Right cardiac atrium (tissue), 5 donors: ENCODE measurements around the gene RSPO3. TPM values are rescaled to one million over a fixed set of nuclear protein-coding genes. Genes with fewer than 3 reads are reported as not detected.

Experiments used
- ATAC-seq, 2 donors: fragments of 200-7000 bp; cut with Tn5 transposase; one replicate each; pipeline versions ENCODE4 v1.8.0 to v1.9.1; 2020; ENCODE audit warnings: moderate library complexity in 2 of 2, mild to moderate bottlenecking in 1 of 2
- DNase-seq, 3 donors: peaks; one replicate each; pipeline ENCODE4 v3.0.0-alpha.2; 2020
- H3K27ac ChIP-seq: one replicate; pipeline ENCODE4 v1.5.1; 2013; ENCODE audit warnings: mild to moderate bottlenecking, low read length, control low read depth, moderate library complexity
- H3K27me3 ChIP-seq: one replicate; pipeline ENCODE4 v1.6.1; 2013; ENCODE audit not compliant: control insufficient read depth, insufficient read depth
- H3K4me1 ChIP-seq: one replicate; pipeline ENCODE4 v1.6.1; 2013; ENCODE audit warnings: low read length; ENCODE audit not compliant: control insufficient read depth, insufficient read depth
- H3K4me3 ChIP-seq: one replicate; pipeline ENCODE4 v1.5.1; 2013; ENCODE audit warnings: low read length, control low read depth
- H3K9me3 ChIP-seq: one replicate; pipeline ENCODE4 v1.6.1; 2013; ENCODE audit warnings: low read length; ENCODE audit not compliant: control insufficient read depth
- WGBS: extraction: QIAGEN DNeasy Blood & Tissue Kit; methylation state at CpG from one replicate; pipeline ENCODE4 v1.1.7; 2013; 5-methylcytosine and 5-hydroxymethylcytosine counted together
- intact Hi-C, 4 donors: fragments of 100-400 bp; cut with DNase I; formaldehyde crosslinking; loops; one replicate each; pipeline versions ENCODE4 v1.11.0 to v1.14.0; 2022 to 2023
- polyA plus RNA-seq: library from polyadenylated mRNA; stranded (reverse); fragments of 200-250 nt; gene quantifications from one replicate; pipeline ENCODE4 v1.2.3, GENCODE V29; 2013
- total RNA-seq, 4 donors: library from RNA; stranded (reverse); fragmentation: NEBNext Ultra II Directional; extraction: Animal tissue kit (Norgen Biotek cat#: 25700); gene quantifications; one replicate each; pipeline ENCODE4 v1.2.1, GENCODE V29; 2021
- donor health status: healthy with polysubstance abuse.
- donor health status: DM: no; HTN: yes; CAD: no.
- donor health status: DM: no; HTN: no; CAD: no.
- donor health status: DM: no; HTN: yes; CAD: no; lungs with severe emphysema.
- donor health status: DM: yes; HTN: yes; CAD: no.

The RSPO3 gene
- total and polyA plus RNA-seq, 5 donors, result 0.34 to 1.3 (median 0.81) TPM

DNA sequence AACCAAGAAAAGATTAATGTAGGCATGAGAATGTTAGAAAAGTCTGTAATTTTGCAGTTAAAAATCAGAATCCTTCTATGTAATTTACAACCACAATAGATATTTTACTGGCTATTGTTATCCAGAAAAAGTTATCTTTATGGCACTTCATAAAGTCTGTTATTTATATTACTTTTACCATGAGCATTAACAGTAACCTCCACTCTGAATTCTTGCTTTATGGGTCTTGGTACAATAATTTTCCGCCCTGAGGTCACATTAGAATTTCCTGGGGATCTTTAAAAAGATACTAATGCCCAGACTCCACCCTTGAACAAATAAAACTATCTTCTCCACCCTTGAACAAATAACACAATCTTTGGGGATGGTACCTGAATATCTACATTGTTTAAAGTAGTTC is 9.6 kb downstream of the RSPO3 start:
- 84% methylated on average over 1 of the region's 1 CpG for WGBS
- H3K27ac ChIP-seq, result no peak overlapping the region
- no peaks in the 10 kb centered on the region for H3K4me1 ChIP-seq
- DNase-seq (no peak), ATAC-seq (no peak)
- H3K27me3 ChIP-seq, result no peaks in the 10 kb centered on the region
- H3K9me3 ChIP-seq, result no peaks in the 10 kb centered on the region
- intact Hi-C loops, result no loop called here
- no peak overlapping the region for H3K4me3 ChIP-seq

DNA sequence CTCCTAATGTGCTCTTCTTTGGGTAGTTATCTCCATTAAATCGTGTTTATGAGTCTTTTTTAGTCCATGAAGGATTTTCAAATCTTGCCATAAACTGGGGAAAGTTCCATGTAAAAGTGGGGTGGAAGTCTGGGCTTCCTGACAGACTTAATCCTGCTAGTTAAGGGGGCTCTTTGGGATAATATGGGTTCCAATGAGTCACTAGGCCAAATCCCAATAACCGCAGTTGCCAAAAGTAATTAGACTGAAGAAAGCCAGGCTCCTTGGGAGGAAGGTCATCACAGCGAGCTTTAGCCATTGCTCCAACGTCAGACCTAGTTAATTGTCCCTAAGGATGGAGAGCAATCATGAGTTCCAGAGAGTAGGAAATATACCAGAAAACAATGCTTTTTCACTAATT is 10.8 kb downstream of the RSPO3 start:
- no peaks in the 10 kb centered on the region for H3K9me3 ChIP-seq
- no peak overlapping the region for H3K4me3 ChIP-seq
- intact Hi-C loops, result no loop called here
- no peaks in the 10 kb centered on the region for H3K27me3 ChIP-seq
- WGBS, result 76% methylated on average over 4 of the region's 4 CpGs
- DNase-seq, result no peak
- H3K4me1 ChIP-seq, result no peaks in the 10 kb centered on the region
- ATAC-seq, result no peak
- no peak overlapping the region for H3K27ac ChIP-seq

GRCh38 chr6:127131275-127131674 is 12.8 kb downstream of the RSPO3 start:
- ATAC-seq (peak in 1 of 2 donors; percentile 41), DNase-seq (no peak)
- no peaks in the 10 kb centered on the region for H3K27me3 ChIP-seq
- H3K4me3 ChIP-seq, result no peak overlapping the region
- 41% methylated on average over 3 of the region's 3 CpGs for WGBS
- no peaks in the 10 kb centered on the region for H3K4me1 ChIP-seq
- no peaks in the 10 kb centered on the region for H3K9me3 ChIP-seq
- intact Hi-C loops, result no loop called here
- H3K27ac ChIP-seq, result no peak overlapping the region

DNA sequence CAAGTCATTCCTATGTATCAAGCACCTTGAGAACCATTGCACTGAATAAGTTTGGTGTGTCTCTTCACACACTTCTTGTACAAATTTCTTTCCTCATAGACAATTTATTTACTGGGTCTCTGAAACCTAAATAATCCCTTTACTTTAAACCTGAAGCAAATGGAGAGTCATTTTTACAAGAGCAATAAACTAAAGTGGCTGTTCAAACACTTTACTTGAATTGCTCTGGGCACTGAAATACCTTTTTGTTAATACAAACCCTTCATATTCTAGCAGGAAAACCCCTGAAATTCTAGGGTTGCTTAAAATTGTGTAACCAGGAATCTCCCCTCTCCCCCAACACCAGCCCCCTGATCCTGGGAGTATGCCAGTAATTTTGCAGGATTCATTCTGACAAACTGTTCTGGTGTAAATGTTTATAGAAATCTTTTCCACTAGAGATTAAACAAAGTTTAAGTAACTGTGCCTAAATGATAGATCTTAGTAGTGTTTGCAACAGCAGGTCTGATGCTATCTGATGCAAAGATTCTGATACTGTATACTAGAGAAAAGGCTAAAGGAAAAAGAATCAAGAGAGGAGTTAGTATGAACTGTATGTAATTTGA is 13.4 kb downstream of the RSPO3 start:
- intact Hi-C loops, result no loop called here
- no peak overlapping the region for H3K27ac ChIP-seq
- ATAC-seq, result no peak

DNA sequence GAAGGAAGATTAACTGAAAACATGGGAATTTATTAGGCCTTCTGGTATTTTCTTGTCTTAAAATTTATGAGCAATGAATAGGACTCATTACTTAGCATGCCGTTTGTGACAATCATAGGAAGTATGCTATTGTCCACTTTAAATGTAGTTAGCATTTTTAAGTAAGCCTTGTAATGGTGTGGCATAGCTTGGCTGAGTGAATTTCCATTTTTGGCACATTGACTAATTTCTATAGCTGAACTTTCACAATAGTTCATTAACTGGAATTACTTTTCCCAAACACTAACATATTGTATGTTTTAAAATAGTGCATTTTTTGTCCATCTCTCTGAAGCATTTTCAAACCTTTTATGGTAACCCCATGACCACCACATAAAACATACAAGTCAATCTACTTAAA is 15.7 kb downstream of the RSPO3 start:
- WGBS, result 48% methylated on average over 1 of the region's 1 CpG
- no peak for DNase-seq
- no peak for ATAC-seq
- Histone ChIP-seq H3K9me3 (no peaks in the 10 kb centered on the region), H3K27me3 (no peaks in the 10 kb centered on the region), H3K4me1 (no peaks in the 10 kb centered on the region), H3K4me3 (no peak overlapping the region), H3K27ac (no peak overlapping the region)
- intact Hi-C loops, result no loop called here

More for the DNA sequence above, 13.4 kb downstream of the RSPO3 start:
- no peak for DNase-seq
- Histone ChIP-seq H3K9me3 (no peaks in the 10 kb centered on the region), H3K27me3 (no peaks in the 10 kb centered on the region), H3K4me3 (no peak overlapping the region), H3K4me1 (no peaks in the 10 kb centered on the region)

GRCh38 chr6:127136786-127137185 is 18.3 kb downstream of the RSPO3 start:
- no peak for ATAC-seq
- Histone ChIP-seq H3K27ac (no peak overlapping the region), H3K4me3 (no peak overlapping the region), H3K4me1 (no peaks in the 10 kb centered on the region), H3K27me3 (no peaks in the 10 kb centered on the region), H3K9me3 (no peaks in the 10 kb centered on the region)
- intact Hi-C loops, result no loop called here
- DNase-seq, result no peak
- 70% methylated on average over 4 of the region's 4 CpGs for WGBS

GRCh38 chr6:127146932-127147331 is 28.5 kb downstream of the RSPO3 start:
- Histone ChIP-seq H3K27ac (no peak overlapping the region), H3K9me3 (no peaks in the 10 kb centered on the region), H3K4me3 (no peak overlapping the region), H3K27me3 (no peaks in the 10 kb centered on the region), H3K4me1 (no peaks in the 10 kb centered on the region)
- DNase-seq (no peak), ATAC-seq (no peak)
- intact Hi-C loops, result no loop called here
- WGBS, result 18% methylated on average over 5 of the region's 5 CpGs

GRCh38 chr6:127147534-127147933 is 29.1 kb downstream of the RSPO3 start:
- DNase-seq (no peak), ATAC-seq (no peak)
- Histone ChIP-seq H3K27ac (no peak overlapping the region), H3K4me3 (no peak overlapping the region), H3K9me3 (no peaks in the 10 kb centered on the region), H3K27me3 (no peaks in the 10 kb centered on the region), H3K4me1 (no peaks in the 10 kb centered on the region)
- intact Hi-C loops, result no loop called here
- 85% methylated on average over 2 of the region's 2 CpGs for WGBS

DNA sequence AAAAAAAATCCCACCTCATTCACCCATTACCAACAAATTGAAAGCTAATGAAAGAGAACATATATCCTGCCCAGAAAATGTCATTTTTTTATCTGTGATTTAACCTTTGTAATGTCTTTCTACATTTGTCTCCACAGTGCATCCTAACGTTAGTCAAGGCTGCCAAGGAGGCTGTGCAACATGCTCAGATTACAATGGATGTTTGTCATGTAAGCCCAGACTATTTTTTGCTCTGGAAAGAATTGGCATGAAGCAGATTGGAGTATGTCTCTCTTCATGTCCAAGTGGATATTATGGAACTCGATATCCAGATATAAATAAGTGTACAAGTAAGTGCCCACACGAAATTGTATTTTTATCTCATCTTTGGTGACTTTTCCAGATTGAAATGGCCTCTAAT is 30.0 kb downstream of the RSPO3 start:
- ATAC-seq, result peak in 1 of 2 donors; percentile 56
- 15% methylated on average over 3 of the region's 3 CpGs for WGBS
- H3K4me3 ChIP-seq, result no peak overlapping the region
- no peaks in the 10 kb centered on the region for H3K9me3 ChIP-seq
- H3K4me1 ChIP-seq, result no peaks in the 10 kb centered on the region
- H3K27me3 ChIP-seq, result no peaks in the 10 kb centered on the region
- no peak overlapping the region for H3K27ac ChIP-seq
- intact Hi-C loops, result no loop called here
- no peak for DNase-seq

DNA sequence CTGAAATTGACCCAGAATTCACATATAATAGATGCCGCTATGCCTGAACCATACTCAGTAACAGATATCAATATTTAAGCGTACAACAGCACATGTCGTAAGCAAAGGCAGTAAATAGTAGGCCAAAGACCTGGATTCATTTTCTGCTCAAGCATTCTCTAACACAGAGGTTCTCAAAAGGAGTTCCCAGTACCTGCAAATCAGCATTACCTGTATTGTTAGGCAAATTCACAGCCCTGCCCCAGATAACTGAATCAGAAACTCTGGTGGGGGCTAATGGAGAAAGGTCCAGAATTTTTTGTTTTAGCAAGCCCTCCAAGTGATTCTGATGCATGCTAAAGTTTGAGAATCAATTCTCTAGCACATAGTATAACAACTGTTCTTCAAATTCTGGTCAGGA is 36.0 kb downstream of the RSPO3 start:
- ATAC-seq (no peak), DNase-seq (no peak)
- Histone ChIP-seq H3K27me3 (no peaks in the 10 kb centered on the region), H3K4me1 (no peaks in the 10 kb centered on the region), H3K4me3 (no peak overlapping the region), H3K9me3 (no peaks in the 10 kb centered on the region), H3K27ac (no peak overlapping the region)
- intact Hi-C loops, result no loop called here
- WGBS, result 95% methylated on average over 3 of the region's 3 CpGs

- H3K27ac ChIP-seq, result no peak overlapping the region
- 88% methylated on average over 1 of the region's 1 CpG for WGBS
- ATAC-seq (no peak), DNase-seq (no peak)
- no peaks in the 10 kb centered on the region for H3K27me3 ChIP-seq
- intact Hi-C loops, result no loop called here
- no peaks in the 10 kb centered on the region for H3K4me1 ChIP-seq
- no peak overlapping the region for H3K4me3 ChIP-seq
- no peaks in the 10 kb centered on the region for H3K9me3 ChIP-seq
Observed at GRCh38 chr6:127160484-127160883, 42.0 kb downstream of the RSPO3 start.

DNA sequence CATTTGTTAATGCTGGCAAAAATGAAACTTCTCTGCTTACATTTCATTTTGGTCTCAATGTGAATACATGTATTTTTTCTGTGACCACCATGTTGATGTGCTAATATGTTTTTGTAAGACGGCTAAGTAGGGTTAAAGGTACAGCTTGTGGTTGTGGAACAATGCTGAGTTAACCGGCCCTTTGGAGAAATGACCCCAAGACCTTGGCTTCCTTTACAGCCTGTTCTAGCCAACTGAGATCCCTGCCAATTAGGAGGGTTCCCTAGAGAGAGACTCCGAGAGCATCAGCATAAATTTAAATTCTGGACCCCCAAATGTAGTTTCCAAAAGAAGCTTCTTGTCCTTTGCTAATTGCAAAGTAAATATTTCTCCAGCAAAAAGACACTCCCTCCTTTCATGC is 44.4 kb downstream of the RSPO3 start:
- ATAC-seq (peak in 1 of 2 donors; percentile 68), DNase-seq (no peak)
- Histone ChIP-seq H3K27me3 (no peaks in the 10 kb centered on the region), H3K4me3 (no peak overlapping the region), H3K9me3 (no peaks in the 10 kb centered on the region), H3K27ac (no peak overlapping the region), H3K4me1 (no peaks in the 10 kb centered on the region)
- intact Hi-C loops, result no loop called here
- 32% methylated on average over 3 of the region's 3 CpGs for WGBS
